ENCODE data around the gene SAV1.
A peak's percentile ranks its signal among the peaks of the same experiment; 100 is the strongest.

Gene SAV1

GRCh38 chr14:50667996-50668825 is at the start of gene SAV1:
TSS of gene SAV1 (minus strand) at chr14:50668306. CDS start at chr14:50667967, 339 bp downstream.
- peak; percentile 55 for DNase-seq (ENCODE audit: low read depth)
- peak within 1 kb of the TSS; percentile 79 for H3K4me3 ChIP-seq (ENCODE audit: control insufficient read depth, low read depth, low read length)
- no peak for TF ChIP-seq CTCF (IDR thresholded peaks at IDR 0.05; ENCODE audit: control insufficient read depth, insufficient read depth, low read depth, low read length, missing control alignments)

GRCh38 chr14:50717811-50718210 is 49.7 kb upstream of the SAV1 start:
- TF ChIP-seq CTCF (IDR thresholded peaks at IDR 0.05; ENCODE audit: control insufficient read depth, insufficient read depth, low read depth, low read length, missing control alignments) = no peak
- no peak overlapping the region for H3K4me3 ChIP-seq (ENCODE audit: control insufficient read depth, low read depth, low read length)
- no peak for DNase-seq (ENCODE audit: low read depth)

- no peak overlapping the region for H3K4me3 ChIP-seq (ENCODE audit: control insufficient read depth, low read depth, low read length)
- peak; percentile 61 for TF ChIP-seq CTCF (IDR thresholded peaks at IDR 0.05; ENCODE audit: control insufficient read depth, insufficient read depth, low read depth, low read length, missing control alignments)
- DNase-seq (ENCODE audit: low read depth) = no peak
Observed at GRCh38 chr14:50714450-50715073, 46.5 kb upstream of the SAV1 start.

GRCh38 chr14:50711043-50711442 is 42.9 kb upstream of the SAV1 start:
- DNase-seq (ENCODE audit: low read depth) = no peak
- no peak overlapping the region for H3K4me3 ChIP-seq (ENCODE audit: control insufficient read depth, low read depth, low read length)
- no peak for TF ChIP-seq CTCF (IDR thresholded peaks at IDR 0.05; ENCODE audit: control insufficient read depth, insufficient read depth, low read depth, low read length, missing control alignments)

- no peak for DNase-seq (ENCODE audit: low read depth)
- no peak overlapping the region for H3K4me3 ChIP-seq (ENCODE audit: control insufficient read depth, low read depth, low read length)
- no peak for TF ChIP-seq CTCF (IDR thresholded peaks at IDR 0.05; ENCODE audit: control insufficient read depth, insufficient read depth, low read depth, low read length, missing control alignments)
Observed at GRCh38 chr14:50705026-50705593, 37.0 kb upstream of the SAV1 start.

GRCh38 chr14:50704454-50705010 is 36.4 kb upstream of the SAV1 start:
- no peak overlapping the region for H3K4me3 ChIP-seq (ENCODE audit: control insufficient read depth, low read depth, low read length)
- no peak for DNase-seq (ENCODE audit: low read depth)
- no peak for TF ChIP-seq CTCF (IDR thresholded peaks at IDR 0.05; ENCODE audit: control insufficient read depth, insufficient read depth, low read depth, low read length, missing control alignments)
